ENCODE results near the gene SRSF2.
"Not testable (repeated sequence)": the region's sequence is repeated elsewhere in the genome, so short reads cannot be mapped to it uniquely, and the experiment has no call there.

The SRSF2 gene

DNA sequence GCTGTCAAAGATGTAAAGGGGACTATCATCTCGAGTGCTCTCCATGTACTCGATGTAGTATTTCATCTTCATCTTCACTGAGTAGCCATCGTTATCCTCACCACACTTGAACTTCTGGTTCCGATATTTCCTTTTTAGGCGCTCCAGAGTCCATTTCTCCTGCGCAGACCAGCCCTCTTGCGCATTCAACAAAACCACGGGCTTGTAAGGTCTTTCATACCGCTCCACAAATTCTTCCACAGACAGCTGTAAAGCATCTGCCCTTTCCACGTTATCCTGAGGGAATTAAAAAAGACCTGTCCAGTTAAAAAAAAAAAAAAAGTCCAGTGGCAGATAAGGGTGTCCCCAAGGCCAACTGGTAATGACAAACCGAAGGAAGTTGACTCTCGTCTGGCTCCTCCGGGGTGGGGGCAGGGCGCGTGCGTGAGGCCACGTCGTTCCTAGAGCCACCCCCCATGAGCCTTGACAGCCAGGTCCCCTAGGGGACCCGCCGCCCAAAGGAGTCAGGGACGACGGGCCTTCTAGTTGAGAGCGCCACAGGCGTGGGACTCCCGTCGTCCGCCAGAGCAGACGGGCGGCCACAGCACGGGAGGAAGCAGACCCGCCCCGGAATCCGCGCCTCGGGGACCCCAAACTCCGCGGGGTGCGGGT, 11.4 kb downstream of the SRSF2 start:
- no peak for TF ChIP-seq CTCF (IDR thresholded peaks at IDR 0.05; ENCODE audit: low read depth, low read length)
- H3K4me3 ChIP-seq (replicated peaks in 1 of 2; ENCODE audit: low read depth in 2 of 2, low read length in 2 of 2): peak overlapping the region; percentile 83 to 89
- DNase-seq (ENCODE audit: low read depth in 2 of 2): peak; percentile 54 to 56

DNA sequence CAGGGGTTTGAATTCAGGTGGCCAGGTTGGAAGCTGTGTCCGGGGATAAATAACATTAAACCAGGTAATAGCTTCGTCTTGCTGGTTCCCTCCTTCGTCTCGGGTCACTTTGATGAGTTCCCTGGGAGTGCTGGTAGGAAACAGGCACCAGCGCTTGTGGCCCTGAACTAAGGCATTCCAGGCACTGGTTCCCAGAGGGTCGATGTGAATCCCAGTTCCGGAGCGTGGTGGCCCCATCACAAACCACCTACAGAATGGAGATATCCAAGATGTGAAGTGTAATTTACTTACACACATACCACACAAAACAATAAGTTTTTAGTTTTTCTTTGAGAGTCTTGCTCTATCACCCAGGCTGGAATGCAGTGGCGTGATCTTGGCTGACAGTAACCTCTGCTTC, 13.3 kb downstream of the SRSF2 start:
- H3K4me3 ChIP-seq (replicated peaks in 1 of 2; ENCODE audit: low read depth in 2 of 2, low read length in 2 of 2): peak overlapping the region in 1 of 2 donors; percentile 14
- DNase-seq (ENCODE audit: low read depth in 2 of 2): no peak
- no peak for TF ChIP-seq CTCF (IDR thresholded peaks at IDR 0.05; ENCODE audit: low read depth, low read length)

- H3K4me3 ChIP-seq (replicated peaks in 1 of 2; ENCODE audit: low read depth in 2 of 2, low read length in 2 of 2); DNase-seq (ENCODE audit: low read depth in 2 of 2): not testable (repeated sequence)
These were observed 14.2 kb downstream of the SRSF2 start for GRCh38 chr17:76722977-76723376.

GRCh38 chr17:76722279-76722678, 14.9 kb downstream of the SRSF2 start:
- no peak for TF ChIP-seq CTCF (IDR thresholded peaks at IDR 0.05; ENCODE audit: low read depth, low read length)
- H3K4me3 ChIP-seq (replicated peaks in 1 of 2; ENCODE audit: low read depth in 2 of 2, low read length in 2 of 2): no peak overlapping the region
- no peak for DNase-seq (ENCODE audit: low read depth in 2 of 2)

DNA sequence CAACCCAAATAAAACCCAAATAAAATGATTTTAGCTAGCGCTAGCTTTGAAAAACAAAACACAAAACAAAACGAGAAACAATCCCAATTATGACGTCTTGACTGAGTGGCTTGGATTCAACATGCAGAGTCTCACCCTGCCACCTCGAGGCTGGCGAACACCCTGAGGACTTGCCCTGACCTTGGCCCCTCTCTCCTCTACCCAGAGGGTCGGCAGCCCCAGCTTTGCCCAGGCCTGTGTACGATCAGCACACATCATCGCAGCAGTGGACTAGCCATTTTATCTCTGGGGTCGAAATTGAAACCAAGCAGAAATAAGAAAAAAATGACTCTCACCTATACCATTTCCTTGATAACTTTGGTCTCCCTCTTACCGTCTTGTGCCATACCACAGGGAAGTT, 15.7 kb downstream of the SRSF2 start:
- H3K4me3 ChIP-seq (replicated peaks in 1 of 2; ENCODE audit: low read depth in 2 of 2, low read length in 2 of 2): no peak overlapping the region
- DNase-seq (ENCODE audit: low read depth in 2 of 2): no peak
- no peak for TF ChIP-seq CTCF (IDR thresholded peaks at IDR 0.05; ENCODE audit: low read depth, low read length)

GRCh38 chr17:76720941-76721340, 16.2 kb downstream of the SRSF2 start:
- TF ChIP-seq CTCF (IDR thresholded peaks at IDR 0.05; ENCODE audit: low read depth, low read length): no peak
- DNase-seq (ENCODE audit: low read depth in 2 of 2): no peak
- no peak overlapping the region for H3K4me3 ChIP-seq (replicated peaks in 1 of 2; ENCODE audit: low read depth in 2 of 2, low read length in 2 of 2)

- H3K4me3 ChIP-seq (replicated peaks in 1 of 2; ENCODE audit: low read depth in 2 of 2, low read length in 2 of 2): no peak overlapping the region
- no peak for DNase-seq (ENCODE audit: low read depth in 2 of 2)
- TF ChIP-seq CTCF (IDR thresholded peaks at IDR 0.05; ENCODE audit: low read depth, low read length): no peak
These were observed 16.9 kb downstream of the SRSF2 start for GRCh38 chr17:76720211-76720610.

All from cardiac fibroblast (primary cell).